Hepatocyte (in vitro differentiated cells): ENCODE results near the gene TWIST2. TPM values are rescaled to one million over a fixed set of nuclear protein-coding genes. Genes with fewer than 3 reads are reported as not detected.

Experiments
- DNase-seq: peaks from one replicate; pipeline ENCODE4 v3.0.0-alpha.2; 2016; ENCODE audit warnings: low spot score
- H2AFZ ChIP-seq: fragments of 200-600 bp; sonication (generic); 2 replicates; pipeline ENCODE4 v1.6.0; 2016; ENCODE audit warnings: antibody characterized with exemption, mild to moderate bottlenecking
- H3K27ac ChIP-seq: fragments of 200-600 bp; sonication (generic); 2 replicates; pipeline ENCODE4 v1.5.1; 2016; ENCODE audit warnings: mild to moderate bottlenecking
- H3K27me3 ChIP-seq: fragments of 200-600 bp; sonication (generic); 2 replicates; pipeline ENCODE4 v1.6.1; 2016
- H3K36me3 ChIP-seq: fragments of 200-600 bp; sonication (generic); replicated peaks from 2 replicates; pipeline ENCODE4 v1.5.1; 2016; ENCODE audit warnings: low read depth; ENCODE audit not compliant: insufficient read depth
- H3K4me1 ChIP-seq: fragments of 200-600 bp; sonication (generic); 2 replicates; pipeline ENCODE4 v1.5.1; 2016; ENCODE audit warnings: mild to moderate bottlenecking, moderate library complexity; ENCODE audit not compliant: insufficient read depth
- H3K4me2 ChIP-seq: fragments of 200-600 bp; sonication (generic); 2 replicates; pipeline ENCODE4 v1.6.0; 2016
- H3K4me3 ChIP-seq: fragments of 200-600 bp; sonication (generic); 2 replicates; pipeline ENCODE4 v1.5.1; 2016; ENCODE audit warnings: mild to moderate bottlenecking
- H3K79me2 ChIP-seq: fragments of 200-600 bp; sonication (generic); 2 replicates; pipeline ENCODE4 v1.6.0; 2017; ENCODE audit warnings: mild to moderate bottlenecking
- H3K9me2 ChIP-seq: fragments of 200-600 bp; sonication (generic); replicated peaks from 2 replicates; pipeline ENCODE4 v1.6.0; 2017; ENCODE audit warnings: mild to moderate bottlenecking; ENCODE audit not compliant: insufficient read depth
- H3K9me3 ChIP-seq: fragments of 200-600 bp; sonication (generic); 2 replicates; pipeline ENCODE4 v1.5.1; 2016; ENCODE audit warnings: low read depth, mild to moderate bottlenecking
- H4K20me1 ChIP-seq: fragments of 200-600 bp; sonication (generic); 2 replicates; pipeline ENCODE4 v1.6.0; 2016; ENCODE audit warnings: mild to moderate bottlenecking; ENCODE audit not compliant: insufficient read depth, poor library complexity, severe bottlenecking
- CTCF ChIP-seq: fragments of 200-600 bp; sonication (generic); IDR thresholded peaks from 2 replicates; pipeline ENCODE4 v1.5.1; 2016; ENCODE audit warnings: antibody characterized with exemption, mild to moderate bottlenecking; ENCODE audit not compliant: poor library complexity
- EZH2 ChIP-seq: fragments of 200-600 bp; sonication (generic); IDR thresholded peaks from 2 replicates; pipeline ENCODE4 v1.6.1; 2016; ENCODE audit warnings: antibody characterized with exemption, mild to moderate bottlenecking, borderline replicate concordance
- EZH2phosphoT487 ChIP-seq: fragments of 200-600 bp; sonication (generic); IDR thresholded peaks from one replicate; pipeline ENCODE4 v1.6.1; 2018; ENCODE audit warnings: antibody characterized with exemption, mild to moderate bottlenecking, low read depth, moderate library complexity; ENCODE audit not compliant: unreplicated experiment, severe bottlenecking
- WGBS: methylation state at CpG from one replicate; pipeline ENCODE4 v1.1.6; 2016; ENCODE audit warnings: low lambda C conversion rate; ENCODE audit errors: missing lambda C conversion rate; 5-methylcytosine and 5-hydroxymethylcytosine counted together
- polyA plus RNA-seq: library from polyadenylated mRNA; unstranded; fragments of >200 nt; fragmentation: Nextera tagmentation; extraction: Ambion mirVana; gene quantifications from 2 replicates; pipeline ENCODE4 v1.2.1, GENCODE V29; 2016
- total RNA-seq: library from RNA; depleted of rRNA; stranded (reverse); fragments of >200 nt; gene quantifications from 2 replicates; pipeline ENCODE4 v1.2.3, GENCODE V29; 2014

Gene TWIST2
- total and polyA plus RNA-seq, 2 experiments from 2014 or later: 13.5 to 19.7 TPM

- DNase-seq: no peak
- H3K27ac ChIP-seq: no peak overlapping the region
- H3K4me2 ChIP-seq: no peak overlapping the region
- H3K9me3 ChIP-seq: peaks cover 6% of the 10 kb centered on the region
- no peaks in the 10 kb centered on the region for H3K4me1 ChIP-seq
- 54% methylated on average over 4 of the region's 4 CpGs for WGBS
- no peak overlapping the region for H2AFZ ChIP-seq
- H4K20me1 ChIP-seq: no peaks in the 10 kb centered on the region
- no peaks in the 10 kb centered on the region for H3K27me3 ChIP-seq
- H3K36me3 ChIP-seq: no peaks in the 10 kb centered on the region
- H3K4me3 ChIP-seq: no peak overlapping the region
- no peaks in the 10 kb centered on the region for H3K79me2 ChIP-seq
- TF ChIP-seq EZH2phosphoT487: no peak
- no peak for TF ChIP-seq CTCF
- TF ChIP-seq EZH2: no peak
- H3K9me2 ChIP-seq: no peaks in the 10 kb centered on the region
Measured at GRCh38 chr2:238811293-238811692, 36.6 kb upstream of the TWIST2 start.

GRCh38 chr2:238811759-238812158 lies 36.1 kb upstream of the TWIST2 start:
- Histone ChIP-seq H4K20me1 (no peaks in the 10 kb centered on the region), H3K9me2 (no peaks in the 10 kb centered on the region), H2AFZ (no peak overlapping the region), H3K27me3 (no peaks in the 10 kb centered on the region), H3K9me3 (peaks cover 6% of the 10 kb centered on the region), H3K4me3 (no peak overlapping the region), H3K4me2 (no peak overlapping the region), H3K27ac (no peak overlapping the region), H3K36me3 (no peaks in the 10 kb centered on the region), H3K79me2 (no peaks in the 10 kb centered on the region), H3K4me1 (no peaks in the 10 kb centered on the region)
- 92% methylated on average over 5 of the region's 5 CpGs for WGBS
- DNase-seq: no peak
- TF ChIP-seq EZH2phosphoT487 (no peak), CTCF (no peak), EZH2 (no peak)

- H4K20me1 ChIP-seq: no peaks in the 10 kb centered on the region
- no peak overlapping the region for H3K27ac ChIP-seq
- H3K4me3 ChIP-seq: no peak overlapping the region
- no peaks in the 10 kb centered on the region for H3K27me3 ChIP-seq
- no peak for DNase-seq
- H3K4me1 ChIP-seq: no peaks in the 10 kb centered on the region
- 91% methylated on average over 8 of the region's 8 CpGs for WGBS
- H3K79me2 ChIP-seq: no peaks in the 10 kb centered on the region
- TF ChIP-seq EZH2phosphoT487 (no peak), EZH2 (no peak), CTCF (no peak)
- no peaks in the 10 kb centered on the region for H3K36me3 ChIP-seq
- H3K9me2 ChIP-seq: no peaks in the 10 kb centered on the region
- H2AFZ ChIP-seq: no peak overlapping the region
- no peak overlapping the region for H3K4me2 ChIP-seq
- H3K9me3 ChIP-seq: peaks cover 6% of the 10 kb centered on the region
Measured at GRCh38 chr2:238813109-238813508, 34.8 kb upstream of the TWIST2 start.

- WGBS: 89% methylated on average over 4 of the region's 4 CpGs
- Histone ChIP-seq H3K27me3 (no peaks in the 10 kb centered on the region), H3K27ac (no peak overlapping the region)
Measured at GRCh38 chr2:238814815-238815214, 33.1 kb upstream of the TWIST2 start.

More at GRCh38 chr2:238814815-238815214, 33.1 kb upstream of the TWIST2 start:
- Histone ChIP-seq H3K4me3 (no peak overlapping the region), H3K9me3 (no peaks in the 10 kb centered on the region), H3K79me2 (no peaks in the 10 kb centered on the region), H3K4me2 (no peak overlapping the region), H3K36me3 (no peaks in the 10 kb centered on the region), H3K9me2 (no peaks in the 10 kb centered on the region), H3K4me1 (no peaks in the 10 kb centered on the region), H2AFZ (no peak overlapping the region), H4K20me1 (no peaks in the 10 kb centered on the region)
- no peak for DNase-seq
- TF ChIP-seq EZH2: no peak
- no peak for TF ChIP-seq EZH2phosphoT487
- TF ChIP-seq CTCF: no peak
